Adrenal gland (tissue), 12 donors: ENCODE measurements around the gene UBE2R2. TPM values are rescaled to one million over a fixed set of nuclear protein-coding genes. Genes with fewer than 3 reads are reported as not detected.
A peak's percentile ranks its signal among the peaks of the same experiment; 100 is the strongest.
"Not testable (repeated sequence)": the region's sequence is repeated elsewhere in the genome, so short reads cannot be mapped to it uniquely, and the experiment has no call there.

ENCODE experiments used
- DNase-seq, 7 donors: peaks; one replicate each; pipeline ENCODE4 v3.0.0-alpha.2; 2019 to 2020
- H3K27ac ChIP-seq, 5 donors: fragments of 200-600 bp; sonication (generic) in 4 of 5; 1 replicate in 3 of 5; 2 replicates in 2 of 5; pipeline versions ENCODE4 v1.5.1 to v1.8.0; 2016 to 2020; ENCODE audit warnings: mild to moderate bottlenecking in 1 of 5
- H3K27me3 ChIP-seq: fragments of 200-600 bp; 2 replicates; pipeline ENCODE4 v1.8.0; 2021
- H3K36me3 ChIP-seq, 2 donors: fragments of 200-600 bp; replicated peaks in 1 of 2; 1 replicate in 1 of 2; 2 replicates in 1 of 2; pipeline versions ENCODE4 v1.5.1 to v1.8.0; 2018 to 2022
- H3K4me1 ChIP-seq, 2 donors: fragments of 200-600 bp; replicated peaks in 1 of 2; 1 replicate in 1 of 2; 2 replicates in 1 of 2; pipeline versions ENCODE4 v1.5.1 to v1.8.0; 2018 to 2021
- H3K4me3 ChIP-seq, 4 donors: fragments of 200-600 bp; sonication (generic) in 3 of 4; one replicate each; pipeline ENCODE4 v1.5.1; 2016 to 2018
- H3K9me3 ChIP-seq, 3 donors: fragments of 200-600 bp; sonication (generic) in 1 of 3; replicated peaks in 1 of 3; 1 replicate in 2 of 3; 2 replicates in 1 of 3; pipeline versions ENCODE4 v1.5.1 to v1.8.0; 2016 to 2021
- POLR2A ChIP-seq, 2 donors: fragments of 450-650 bp; IDR thresholded peaks; one replicate each; pipeline ENCODE4 v1.6.1; 2017; ENCODE audit warnings: antibody characterized with exemption in 2 of 2, mild to moderate bottlenecking in 2 of 2, moderate library complexity in 1 of 2
- WGBS, 4 donors: extraction: QIAGEN DNeasy Blood & Tissue Kit in 2 of 4; methylation state at CpG; one replicate each; pipeline versions ENCODE4 v1.1.5 to v1.1.7; 2013 to 2017; 5-methylcytosine and 5-hydroxymethylcytosine counted together
- intact Hi-C, 2 donors: fragments of 100-400 bp; cut with DNase I; formaldehyde crosslinking; loops; one replicate each; pipeline versions ENCODE4 v1.14.1 to v1.15.0; 2022 to 2023
- polyA plus RNA-seq, 3 donors: library from polyadenylated mRNA; stranded (reverse); fragments of 200-250 nt in 2 of 3; fragments of 350-450 nt in 1 of 3; fragmentation: Illumina TruSeq in 1 of 3; extraction: RNeasy Lipid Tissue Mini Kit (QIAGEN cat#74804) in 1 of 3; gene quantifications; one replicate each; pipeline ENCODE4 v1.2.3, GENCODE V29; 2013 to 2014
- total RNA-seq, 9 donors: library from RNA; depleted of rRNA in 4 of 9; stranded (reverse); fragments of >200 nt in 4 of 9; fragments of 120-200 nt in 1 of 9; fragmentation: NEBNext Ultra II Directional in 1 of 9; extraction: Animal tissue kit (Norgen Biotek cat#: 25700) in 1 of 9; gene quantifications; one replicate each; pipeline versions ENCODE4 v1.1.0 to v1.2.4, GENCODE V29; 2013 to 2023
- TF ChIP-seq, protein P1 (sequence below), 6 experiments: fragments of 450-650 bp in 4 of 6; fragments of 200-600 bp in 2 of 6; sonication (generic) in 1 of 6; IDR thresholded peaks; 1 replicate in 5 of 6; 2 replicates in 1 of 6; pipeline versions ENCODE4 v1.5.1 to v1.8.0; 2016 to 2021; ENCODE audit warnings: antibody characterized with exemption in 6 of 6, mild to moderate bottlenecking in 2 of 6, moderate library complexity in 1 of 6
- donor health status: healthy with polysubstance abuse.
- donor health status: Bipolar disorder and iron deficiency.
- donor health status: DM: yes; HTN: yes; CAD: no.
- donor health status: DM: no; HTN: no; CAD: no.
- donor health status: DM: no; HTN: no; CAD: no.
- donor health status: DM: yes; HTN: yes; CAD: no.

The UBE2R2 gene
- total and polyA plus RNA-seq, 12 donors: 12.8 to 46.7 (median 26.9) TPM

DNA sequence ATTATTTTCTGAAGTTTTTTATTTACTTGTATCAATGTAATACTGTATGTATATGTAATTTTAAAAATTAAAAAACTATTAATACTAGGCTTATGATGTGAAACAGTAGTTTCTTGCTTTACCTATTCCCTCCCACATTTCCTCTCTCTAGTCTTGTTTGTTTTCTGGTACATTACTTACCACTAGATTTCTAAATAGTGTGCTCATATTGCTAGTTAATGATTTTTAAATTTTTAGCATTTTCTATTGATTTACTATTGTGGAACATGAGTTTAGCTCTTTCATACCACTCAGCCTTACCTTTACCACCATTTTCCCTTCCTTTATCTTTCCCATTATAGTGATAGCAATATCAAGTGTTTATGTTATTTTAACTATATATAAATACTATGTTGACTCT lies 39.3 kb downstream of the UBE2R2 start:
- peaks cover 5 to 32% of the 10 kb centered on the region in 2 donors for H3K4me1 ChIP-seq
- DNase-seq: no peak
- intact Hi-C loops: no loop called here
- no peaks in the 10 kb centered on the region for H3K9me3 ChIP-seq
- no peak overlapping the region for H3K4me3 ChIP-seq
- H3K27me3 ChIP-seq: no peaks in the 10 kb centered on the region
- no peak for TF ChIP-seq POLR2A (IDR thresholded peaks at IDR 0.05)
- TF ChIP-seq, protein P1, sequence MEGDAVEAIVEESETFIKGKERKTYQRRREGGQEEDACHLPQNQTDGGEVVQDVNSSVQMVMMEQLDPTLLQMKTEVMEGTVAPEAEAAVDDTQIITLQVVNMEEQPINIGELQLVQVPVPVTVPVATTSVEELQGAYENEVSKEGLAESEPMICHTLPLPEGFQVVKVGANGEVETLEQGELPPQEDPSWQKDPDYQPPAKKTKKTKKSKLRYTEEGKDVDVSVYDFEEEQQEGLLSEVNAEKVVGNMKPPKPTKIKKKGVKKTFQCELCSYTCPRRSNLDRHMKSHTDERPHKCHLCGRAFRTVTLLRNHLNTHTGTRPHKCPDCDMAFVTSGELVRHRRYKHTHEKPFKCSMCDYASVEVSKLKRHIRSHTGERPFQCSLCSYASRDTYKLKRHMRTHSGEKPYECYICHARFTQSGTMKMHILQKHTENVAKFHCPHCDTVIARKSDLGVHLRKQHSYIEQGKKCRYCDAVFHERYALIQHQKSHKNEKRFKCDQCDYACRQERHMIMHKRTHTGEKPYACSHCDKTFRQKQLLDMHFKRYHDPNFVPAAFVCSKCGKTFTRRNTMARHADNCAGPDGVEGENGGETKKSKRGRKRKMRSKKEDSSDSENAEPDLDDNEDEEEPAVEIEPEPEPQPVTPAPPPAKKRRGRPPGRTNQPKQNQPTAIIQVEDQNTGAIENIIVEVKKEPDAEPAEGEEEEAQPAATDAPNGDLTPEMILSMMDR (IDR thresholded peaks at IDR 0.05): no peak
- H3K36me3 ChIP-seq: no peaks in the 10 kb centered on the region
- H3K27ac ChIP-seq: no peak overlapping the region

DNA sequence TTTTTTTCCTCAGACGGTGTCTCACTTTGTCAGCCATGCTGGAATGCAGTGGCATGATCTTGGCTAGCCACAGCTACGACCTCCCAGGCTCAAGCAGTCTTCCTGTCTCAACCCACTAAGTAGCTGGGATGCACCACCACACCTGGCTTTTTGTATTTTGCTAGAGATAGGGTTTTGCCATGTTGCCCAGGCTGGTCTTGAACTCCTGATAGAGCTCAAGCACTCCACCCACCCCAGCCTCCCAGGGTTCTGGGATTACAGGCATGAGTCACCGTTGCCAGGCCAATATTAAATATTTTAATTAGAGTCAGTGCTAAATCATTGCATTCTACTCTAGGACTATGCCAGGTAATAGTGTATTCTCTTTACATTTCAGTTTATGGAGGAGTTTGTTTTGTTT lies 41.5 kb downstream of the UBE2R2 start:
- no peaks in the 10 kb centered on the region for H3K9me3 ChIP-seq
- WGBS, 4 donors: 72 to 90% (median 87%) methylated on average over 3 of the region's 3 CpGs
- H3K4me1 ChIP-seq: peaks cover 0 to 16% of the 10 kb centered on the region in 2 donors
- intact Hi-C loops: no loop called here
- no peak for TF ChIP-seq POLR2A (IDR thresholded peaks at IDR 0.05)
- TF ChIP-seq, protein P1 (IDR thresholded peaks at IDR 0.05): no peak
- no peak for DNase-seq
- H3K36me3 ChIP-seq: no peaks in the 10 kb centered on the region
- no peaks in the 10 kb centered on the region for H3K27me3 ChIP-seq
- H3K4me3 ChIP-seq: no peak overlapping the region
- H3K27ac ChIP-seq: no peak overlapping the region

DNA sequence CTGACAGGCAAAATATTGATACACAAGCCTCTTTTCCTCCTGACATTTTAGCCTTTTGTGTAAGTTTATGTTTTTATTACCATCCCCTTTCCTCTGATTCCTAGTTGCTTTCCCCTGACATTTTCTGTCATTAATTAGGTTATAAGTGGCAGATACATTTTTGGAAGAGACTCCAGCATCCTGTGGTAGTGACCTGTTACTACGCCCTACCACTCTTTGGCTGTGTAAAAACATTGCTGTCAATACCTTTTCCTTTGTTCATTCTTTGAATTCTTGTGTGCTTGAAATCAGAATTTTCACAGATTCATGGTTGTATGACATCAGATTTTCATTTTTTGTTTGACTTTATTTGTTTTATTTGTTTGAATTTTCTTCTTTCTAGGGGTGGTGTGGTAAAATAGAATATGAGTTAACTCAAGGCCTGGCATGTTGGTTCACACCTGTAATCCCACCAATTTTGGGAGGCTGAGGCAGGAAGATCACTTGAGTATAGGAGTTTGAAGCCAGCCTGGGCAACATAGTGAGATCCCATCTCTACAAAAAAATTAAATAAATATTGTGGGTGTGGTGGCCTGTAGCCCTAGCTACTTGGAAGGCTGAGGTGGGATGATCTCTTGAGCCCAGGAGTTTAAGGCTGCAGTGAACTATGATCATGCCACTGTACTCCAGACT lies 43.4 kb downstream of the UBE2R2 start:
- WGBS, 4 donors: 74 to 94% (median 87%) methylated on average over 1 of the region's 1 CpG
- H3K27ac ChIP-seq: no peak overlapping the region
- H3K27me3 ChIP-seq: no peaks in the 10 kb centered on the region
- intact Hi-C loops: no loop called here
- TF ChIP-seq, protein P1 (IDR thresholded peaks at IDR 0.05): peak in 3 of 6 experiments; percentile 12 to 20 (median 15)
- no peak for TF ChIP-seq POLR2A (IDR thresholded peaks at IDR 0.05)
- no peak overlapping the region for H3K4me3 ChIP-seq
- no peaks in the 10 kb centered on the region for H3K36me3 ChIP-seq
- no peak for DNase-seq
- H3K4me1 ChIP-seq: peaks cover 0 to 9% of the 10 kb centered on the region in 2 donors
- no peaks in the 10 kb centered on the region for H3K9me3 ChIP-seq

DNA sequence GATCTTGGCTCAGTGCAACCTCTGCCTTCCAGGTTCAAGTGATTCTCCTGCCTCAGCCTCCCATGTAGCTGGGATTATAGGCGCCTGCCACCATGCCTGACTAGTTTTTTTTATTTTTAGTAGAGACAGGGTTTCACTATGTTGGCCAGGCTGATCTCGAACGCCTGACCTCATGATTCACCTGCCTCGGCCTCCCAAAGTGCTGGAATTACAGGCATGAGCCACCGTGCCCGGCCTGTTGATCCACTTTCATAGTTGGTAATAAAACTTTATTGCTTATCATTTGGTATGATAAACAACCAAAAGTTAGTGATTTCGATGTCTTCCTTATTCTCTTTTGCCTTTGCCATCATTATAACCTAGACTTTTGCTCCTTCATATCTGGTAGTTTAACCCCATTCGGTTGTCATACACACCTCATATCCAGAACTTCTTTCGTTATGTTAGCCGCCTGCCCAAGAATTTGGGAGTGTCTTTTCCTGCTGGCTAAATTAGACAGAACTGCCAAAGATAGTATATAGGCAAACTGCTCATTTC lies 45.0 kb downstream of the UBE2R2 start:
- Histone ChIP-seq H3K27ac (no peak overlapping the region), H3K9me3 (no peaks in the 10 kb centered on the region), H3K27me3 (no peaks in the 10 kb centered on the region), H3K4me3 (no peak overlapping the region), H3K4me1 (peaks cover under 1 to 10% of the 10 kb centered on the region in 2 donors), H3K36me3 (no peaks in the 10 kb centered on the region)
- intact Hi-C loops: no loop called here
- 89 to 94% (median 91%) methylated on average over 10 of the region's 10 CpGs for WGBS, 4 donors
- TF ChIP-seq, protein P1 (IDR thresholded peaks at IDR 0.05): no peak
- TF ChIP-seq POLR2A (IDR thresholded peaks at IDR 0.05): no peak
- no peak for DNase-seq

DNA sequence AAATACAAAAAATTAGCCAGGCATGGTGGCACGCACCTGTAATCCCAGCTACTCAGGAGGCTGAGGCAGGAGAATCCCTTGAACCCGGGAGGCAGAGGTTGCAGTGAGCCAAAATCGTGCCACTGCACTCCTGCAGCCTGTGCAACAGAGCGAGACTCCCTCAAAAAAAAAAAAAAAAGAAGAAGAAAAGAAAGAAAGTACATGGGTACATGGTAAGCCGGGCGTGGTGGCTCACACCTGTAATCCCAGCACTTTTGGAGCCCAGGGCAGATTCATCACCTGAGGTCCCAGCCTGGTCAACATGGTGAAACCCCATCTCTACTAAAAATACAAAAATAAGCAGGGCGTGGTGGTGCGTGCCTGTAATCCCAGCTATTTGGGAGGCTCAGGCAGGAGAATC lies 46.1 kb downstream of the UBE2R2 start:
- H3K9me3 ChIP-seq, H3K27me3 ChIP-seq, H3K4me3 ChIP-seq, H3K27ac ChIP-seq, DNase-seq, H3K36me3 ChIP-seq, intact Hi-C loops: not testable (repeated sequence)
- 87 to 98% (median 97%) methylated on average over 8 of the region's 8 CpGs for WGBS, 4 donors
- peaks cover 11 to 21% of the 10 kb centered on the region in 2 donors for H3K4me1 ChIP-seq
